ENCODE results near the gene SASH1.

Gene SASH1

GRCh38 chr6:148382861-148383260 is 40.2 kb downstream of the SASH1 start:
- H3K9ac ChIP-seq (ENCODE audit: low read length), result no peak overlapping the region

GRCh38 chr6:148383658-148384368 is 41.2 kb downstream of the SASH1 start:
- H3K27ac ChIP-seq (ENCODE audit: low read length), result no peak overlapping the region
- H3K4me2 ChIP-seq (ENCODE audit: low read depth, low read length), result no peak overlapping the region
- H4K20me1 ChIP-seq (ENCODE audit: insufficient read depth, low read length), result no peaks in the 10 kb centered on the region
- H3K4me3 ChIP-seq (ENCODE audit: low read length), result no peak overlapping the region
- no peaks in the 10 kb centered on the region for H3K4me1 ChIP-seq (ENCODE audit: low read length)
- no peaks in the 10 kb centered on the region for H3K27me3 ChIP-seq (replicated peaks; ENCODE audit: insufficient read depth, low read length)
- TF ChIP-seq EZH2phosphoT487 (IDR thresholded peaks at IDR 0.05; ENCODE audit: low read length) (no peak), EZH2 (optimal IDR thresholded peaks at IDR 0.05; ENCODE audit: low read depth, low read length) (no peak), CTCF (IDR thresholded peaks at IDR 0.05; ENCODE audit: low read length) (no peak)
- H3K36me3 ChIP-seq (replicated peaks; ENCODE audit: insufficient read depth, low read length), result no peaks in the 10 kb centered on the region
- no peaks in the 10 kb centered on the region for H3K79me2 ChIP-seq (ENCODE audit: low read length)
- no peak overlapping the region for H2AFZ ChIP-seq (ENCODE audit: low read length)
- no peaks in the 10 kb centered on the region for H3F3A ChIP-seq (ENCODE audit: insufficient read depth, low read length)
- no peaks in the 10 kb centered on the region for H3K9me3 ChIP-seq (replicated peaks; ENCODE audit: insufficient read depth, low read length)
- H3K9ac ChIP-seq (ENCODE audit: low read length), result no peak overlapping the region
- no peaks in the 10 kb centered on the region for H3K9me2 ChIP-seq (replicated peaks; ENCODE audit: insufficient read depth, low read length)
- DNase-seq, result no peak

More at GRCh38 chr6:148382861-148383260, 40.2 kb downstream of the SASH1 start:
- H3K9me3 ChIP-seq (replicated peaks; ENCODE audit: insufficient read depth, low read length), result no peaks in the 10 kb centered on the region
- TF ChIP-seq EZH2 (optimal IDR thresholded peaks at IDR 0.05; ENCODE audit: low read depth, low read length), result no peak
- TF ChIP-seq CTCF (IDR thresholded peaks at IDR 0.05; ENCODE audit: low read length), result no peak
- no peak for TF ChIP-seq EZH2phosphoT487 (IDR thresholded peaks at IDR 0.05; ENCODE audit: low read length)
- no peaks in the 10 kb centered on the region for H3F3A ChIP-seq (ENCODE audit: insufficient read depth, low read length)
- no peaks in the 10 kb centered on the region for H3K9me2 ChIP-seq (replicated peaks; ENCODE audit: insufficient read depth, low read length)
- DNase-seq, result no peak
- H3K27me3 ChIP-seq (replicated peaks; ENCODE audit: insufficient read depth, low read length), result no peaks in the 10 kb centered on the region
- H3K36me3 ChIP-seq (replicated peaks; ENCODE audit: insufficient read depth, low read length), result no peaks in the 10 kb centered on the region
- no peak overlapping the region for H3K4me3 ChIP-seq (ENCODE audit: low read length)
- no peak overlapping the region for H2AFZ ChIP-seq (ENCODE audit: low read length)
- H3K79me2 ChIP-seq (ENCODE audit: low read length), result no peaks in the 10 kb centered on the region
- no peaks in the 10 kb centered on the region for H3K4me1 ChIP-seq (ENCODE audit: low read length)
- no peak overlapping the region for H3K27ac ChIP-seq (ENCODE audit: low read length)
- H3K4me2 ChIP-seq (ENCODE audit: low read depth, low read length), result no peak overlapping the region
- no peaks in the 10 kb centered on the region for H4K20me1 ChIP-seq (ENCODE audit: insufficient read depth, low read length)

- Histone ChIP-seq H3K79me2 (ENCODE audit: low read length) (no peaks in the 10 kb centered on the region), H3K4me2 (ENCODE audit: low read depth, low read length) (no peak overlapping the region), H3K4me1 (ENCODE audit: low read length) (no peaks in the 10 kb centered on the region)
Observed at GRCh38 chr6:148385379-148385778, 42.7 kb downstream of the SASH1 start.

More at GRCh38 chr6:148385379-148385778, 42.7 kb downstream of the SASH1 start:
- Histone ChIP-seq H4K20me1 (ENCODE audit: insufficient read depth, low read length) (no peaks in the 10 kb centered on the region), H2AFZ (ENCODE audit: low read length) (no peak overlapping the region), H3K9me2 (replicated peaks; ENCODE audit: insufficient read depth, low read length) (no peaks in the 10 kb centered on the region), H3K9ac (ENCODE audit: low read length) (no peak overlapping the region), H3K27ac (ENCODE audit: low read length) (no peak overlapping the region), H3K36me3 (replicated peaks; ENCODE audit: insufficient read depth, low read length) (no peaks in the 10 kb centered on the region), H3K4me3 (ENCODE audit: low read length) (no peak overlapping the region), H3K9me3 (replicated peaks; ENCODE audit: insufficient read depth, low read length) (no peaks in the 10 kb centered on the region), H3K27me3 (replicated peaks; ENCODE audit: insufficient read depth, low read length) (no peaks in the 10 kb centered on the region), H3F3A (ENCODE audit: insufficient read depth, low read length) (no peaks in the 10 kb centered on the region)
- no peak for TF ChIP-seq CTCF (IDR thresholded peaks at IDR 0.05; ENCODE audit: low read length)
- no peak for TF ChIP-seq EZH2 (optimal IDR thresholded peaks at IDR 0.05; ENCODE audit: low read depth, low read length)
- TF ChIP-seq EZH2phosphoT487 (IDR thresholded peaks at IDR 0.05; ENCODE audit: low read length), result no peak
- DNase-seq, result no peak
